Measurements from ENCODE around the gene HRH1. TPM values are rescaled to one million over a fixed set of nuclear protein-coding genes. Genes with fewer than 3 reads are reported as not detected.

The HRH1 gene
- total and polyA plus RNA-seq, 2 donors (not counting 3 experiments of a cell fraction or from before 2014, with no cell fraction given): 16.2 to 21.2 TPM

GRCh38 chr3:11116336-11117059 lies 37.8 kb upstream of the HRH1 start:
- no peak overlapping the region for H3K4me3 ChIP-seq (replicated peaks in 1 of 3; ENCODE audit: insufficient read depth in 1 of 3, low read depth in 1 of 3, low read length in 3 of 3)
- no peaks in the 10 kb centered on the region for H3K36me3 ChIP-seq (ENCODE audit: control insufficient read depth in 2 of 2, extremely low read depth in 1 of 2, insufficient read depth in 2 of 2, low read length in 2 of 2)
- H3K9me1 ChIP-seq (replicated peaks; ENCODE audit: control insufficient read depth, extremely low read depth, insufficient read depth, low read length): no peaks in the 10 kb centered on the region
- POLR2A ChIA-PET: no interaction called here
- FAIRE-seq (no peak), DNase-seq (ENCODE audit: low read depth, low spot score) (no peak)
- no peaks in the 10 kb centered on the region for H4K20me1 ChIP-seq (replicated peaks; ENCODE audit: control insufficient read depth, extremely low read depth, insufficient read depth, low read length)
- dilution Hi-C loops (cut with MboI; ENCODE audit: extremely low pct_ligation_motif_present, low sequenced_read_pairs): no loop called here
- CTCF ChIA-PET: no interaction called here
- no peaks in the 10 kb centered on the region for H3K4me1 ChIP-seq (ENCODE audit: control insufficient read depth, extremely low read depth, insufficient read depth, low read length)
- intact Hi-C loops (cut with micrococcal nuclease): no loop called here
- no peak overlapping the region for H3K9ac ChIP-seq (replicated peaks; ENCODE audit: extremely low read depth, insufficient read depth, low read length)
- no TSS peak for BruUV-seq (replicated peaks)
- no peaks in the 10 kb centered on the region for H3K9me3 ChIP-seq (replicated peaks; ENCODE audit: control insufficient read depth, insufficient read depth, low read length)
- H3K27me3 ChIP-seq (ENCODE audit: control insufficient read depth in 2 of 2, insufficient read depth in 2 of 2, low read length in 2 of 2): peaks cover 0 to 3% of the 10 kb centered on the region in 2 experiments
- no peak overlapping the region for H3K4me2 ChIP-seq (ENCODE audit: insufficient read depth, low read length)
- no peak overlapping the region for H2AFZ ChIP-seq (ENCODE audit: low read depth, low read length)
- no peak overlapping the region for H3K27ac ChIP-seq (ENCODE audit: insufficient read depth, low read depth, low read length)
- TF ChIP-seq JUN (IDR thresholded peaks at IDR 0.05; ENCODE audit: borderline replicate concordance, insufficient read depth, insufficient read length, low read depth): no peak
- TF ChIP-seq CTCF (IDR thresholded peaks at IDR 0.05; ENCODE audit: extremely low read depth in 1 of 2, insufficient read depth in 1 of 2, low read depth in 1 of 2, low read length in 2 of 2): no peak
- TF ChIP-seq POLR2AphosphoS5 (IDR thresholded peaks at IDR 0.05; ENCODE audit: insufficient read depth, low read depth, low read length): no peak
- no peak for TF ChIP-seq MAX (IDR thresholded peaks at IDR 0.05; ENCODE audit: insufficient read depth, insufficient read length)
- no peak for TF ChIP-seq EZH2 (IDR thresholded peaks at IDR 0.05; ENCODE audit: borderline replicate concordance, low read depth, low read length, severe bottlenecking)
- TF ChIP-seq FOS (IDR thresholded peaks at IDR 0.05; ENCODE audit: borderline replicate concordance, insufficient read depth, low read length): no peak
- TF ChIP-seq MYC (IDR thresholded peaks at IDR 0.05; ENCODE audit: low read depth, low read length): no peak
- no peak for TF ChIP-seq GATA2 (IDR thresholded peaks at IDR 0.05; ENCODE audit: insufficient read depth, insufficient read length, low read depth, low read length)
- no peak for TF ChIP-seq POLR2A (IDR thresholded peaks at IDR 0.05; ENCODE audit: low read depth, low read length)
- H3K79me2 ChIP-seq (ENCODE audit: control insufficient read depth, insufficient read depth, low read length): no peaks in the 10 kb centered on the region
